H7 (cell line): ENCODE data around the gene ISG20L2. TPM values are rescaled to one million over a fixed set of nuclear protein-coding genes. Genes with fewer than 3 reads are reported as not detected.

Experiments used
- DNase-seq: peaks from one replicate; pipeline ENCODE4 v3.0.0; 2012
- H3K27me3 ChIP-seq: 2 replicates; pipeline ENCODE4 v1.6.0; 2011; ENCODE audit warnings: mild to moderate bottlenecking, low read length; ENCODE audit not compliant: control insufficient read depth, insufficient read depth
- H3K36me3 ChIP-seq: replicated peaks from 2 replicates; pipeline ENCODE4 v1.5.1; 2011; ENCODE audit warnings: low read length; ENCODE audit not compliant: control insufficient read depth, insufficient read depth
- H3K4me3 ChIP-seq: 2 replicates; pipeline ENCODE4 v1.5.1; 2011; ENCODE audit warnings: low read depth, mild to moderate bottlenecking, control low read depth, low read length, moderate library complexity; ENCODE audit not compliant: insufficient read depth
- total RNA-seq: library from RNA; depleted of rRNA; stranded (reverse); fragments of >200 nt; shearing (Covaris generic); gene quantifications from 2 replicates; pipeline ENCODE4 v1.2.3, GENCODE V29; 2014

ISG20L2 gene
- total RNA-seq, 1 experiment from 2014 or later: 56.4 TPM

GRCh38 chr1:156748670-156749418, 20.3 kb upstream of the ISG20L2 start:
- H3K4me3 ChIP-seq: no peak overlapping the region; the same call in 1 of the 2 replicates
- peak; percentile 16 for DNase-seq

GRCh38 chr1:156747742-156748669, 19.4 kb upstream of the ISG20L2 start:
- peak overlapping the region; percentile 38 for H3K4me3 ChIP-seq
- peak; percentile 47 for DNase-seq
- H3K36me3 ChIP-seq: peaks cover 11% of the 10 kb centered on the region
- H3K27me3 ChIP-seq: no peaks in the 10 kb centered on the region

More at GRCh38 chr1:156748670-156749418, 20.3 kb upstream of the ISG20L2 start:
- no peaks in the 10 kb centered on the region for H3K27me3 ChIP-seq
- peaks cover 8% of the 10 kb centered on the region for H3K36me3 ChIP-seq

GRCh38 chr1:156746728-156747631, 18.4 kb upstream of the ISG20L2 start:
- Histone ChIP-seq H3K36me3 (peaks cover 11% of the 10 kb centered on the region), H3K4me3 (peak overlapping the region; percentile 59), H3K27me3 (no peaks in the 10 kb centered on the region)
- DNase-seq: peak; percentile 97

GRCh38 chr1:156746406-156746727, 17.8 kb upstream of the ISG20L2 start:
- no peak for DNase-seq
- H3K27me3 ChIP-seq: no peaks in the 10 kb centered on the region
- peak overlapping the region; percentile 59 for H3K4me3 ChIP-seq
- H3K36me3 ChIP-seq: peaks cover 11% of the 10 kb centered on the region

- peak; percentile 13 for DNase-seq
- no peaks in the 10 kb centered on the region for H3K27me3 ChIP-seq
- peaks cover 11% of the 10 kb centered on the region for H3K36me3 ChIP-seq
- H3K4me3 ChIP-seq: no peak overlapping the region
Observed at GRCh38 chr1:156745881-156746280, 17.3 kb upstream of the ISG20L2 start.

GRCh38 chr1:156744786-156745419, 16.3 kb upstream of the ISG20L2 start:
- no peaks in the 10 kb centered on the region for H3K27me3 ChIP-seq
- peaks cover 11% of the 10 kb centered on the region for H3K36me3 ChIP-seq
- DNase-seq: no peak
- H3K4me3 ChIP-seq: no peak overlapping the region

GRCh38 chr1:156744344-156744743, 15.8 kb upstream of the ISG20L2 start:
- Histone ChIP-seq H3K4me3 (no peak overlapping the region), H3K36me3 (peaks cover 11% of the 10 kb centered on the region), H3K27me3 (no peaks in the 10 kb centered on the region)
- DNase-seq: no peak

GRCh38 chr1:156743367-156744302, 15.1 kb upstream of the ISG20L2 start:
- H3K36me3 ChIP-seq: peaks cover 11% of the 10 kb centered on the region
- DNase-seq: no peak
- no peak overlapping the region for H3K4me3 ChIP-seq
- no peaks in the 10 kb centered on the region for H3K27me3 ChIP-seq

GRCh38 chr1:156742801-156743200, 14.2 kb upstream of the ISG20L2 start:
- Histone ChIP-seq H3K4me3 (no peak overlapping the region), H3K36me3 (peaks cover 11% of the 10 kb centered on the region), H3K27me3 (no peaks in the 10 kb centered on the region)
- DNase-seq: no peak

GRCh38 chr1:156742017-156742416, 13.5 kb upstream of the ISG20L2 start:
- Histone ChIP-seq H3K4me3 (no peak overlapping the region), H3K36me3 (peaks cover 13% of the 10 kb centered on the region), H3K27me3 (no peaks in the 10 kb centered on the region)
- DNase-seq: no peak

GRCh38 chr1:156741481-156741983, 13.0 kb upstream of the ISG20L2 start:
- peaks cover 14% of the 10 kb centered on the region for H3K36me3 ChIP-seq
- DNase-seq: no peak
- H3K27me3 ChIP-seq: no peaks in the 10 kb centered on the region
- H3K4me3 ChIP-seq: peak overlapping the region; percentile 19

GRCh38 chr1:156740741-156741480, 12.3 kb upstream of the ISG20L2 start, which contains the start of gene MRPL24:
TSS of gene MRPL24 (minus strand) at chr1:156741088. CDS start at chr1:156738704, 2,384 bp downstream.
- Histone ChIP-seq H3K36me3 (peaks cover 18% of the 10 kb centered on the region), H3K27me3 (no peaks in the 10 kb centered on the region), H3K4me3 (peak within 1 kb of the TSS; percentile 91)
- DNase-seq: peak; percentile 95
